Adrenal gland (tissue), 5 donors: Measurements from ENCODE around the gene ZBED6.

Experiments used
- CTCF ChIP-seq, 6 experiments: fragments of 450-650 bp in 4 of 6; fragments of 200-600 bp in 2 of 6; sonication (generic) in 1 of 6; IDR thresholded peaks; 1 replicate in 5 of 6; 2 replicates in 1 of 6; pipeline versions ENCODE4 v1.5.1 to v1.8.0; 2016 to 2021; ENCODE audit warnings: antibody characterized with exemption in 6 of 6, mild to moderate bottlenecking in 2 of 6, moderate library complexity in 1 of 6
- POLR2A ChIP-seq, 2 donors: fragments of 450-650 bp; IDR thresholded peaks; one replicate each; pipeline ENCODE4 v1.6.1; 2017; ENCODE audit warnings: antibody characterized with exemption in 2 of 2, mild to moderate bottlenecking in 2 of 2, moderate library complexity in 1 of 2
- donor health status: DM: no; HTN: no; CAD: no.

DNA sequence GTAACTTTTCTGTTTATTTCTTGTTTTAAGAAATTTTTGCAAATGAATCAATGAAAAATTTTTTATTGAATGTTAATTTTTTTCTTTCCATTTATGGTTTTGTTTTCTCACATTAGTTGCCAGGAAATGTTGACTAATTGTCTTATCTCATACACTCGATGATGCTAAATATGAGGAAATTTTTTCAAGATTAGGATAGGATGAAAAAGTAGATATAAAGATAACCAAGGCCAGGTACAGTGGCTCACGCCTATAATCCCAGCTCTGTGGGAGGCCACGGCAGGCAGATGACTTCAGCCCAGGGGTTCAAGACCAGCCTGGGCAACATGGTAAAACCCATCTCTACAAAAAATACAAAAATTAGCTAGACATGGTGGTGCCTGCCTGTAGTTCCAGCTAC is 17.8 kb upstream of the ZBED6 start:
- no peak for TF ChIP-seq CTCF (IDR thresholded peaks at IDR 0.05)
- TF ChIP-seq POLR2A (IDR thresholded peaks at IDR 0.05) = no peak
